HG03159 (cell line): ENCODE data around the gene MAP7D2.

Source experiments
- ATAC-seq: cut with Tn5 transposase; IDR thresholded peaks from one replicate; pipeline ENCODE4 v1.9.1; 2021; ENCODE audit warnings: mild to moderate bottlenecking, moderate library complexity; ENCODE audit not compliant: unreplicated experiment

The MAP7D2 gene

GRCh38 chrX:20116087-20116576 lies 575 bp downstream of the MAP7D2 start:
- no peak for ATAC-seq

- no peak for ATAC-seq
These were observed 4.5 kb downstream of the MAP7D2 start for GRCh38 chrX:20112022-20112774.

GRCh38 chrX:20111271-20111670 lies 5.4 kb downstream of the MAP7D2 start:
- ATAC-seq, result no peak

- no peak for ATAC-seq
These were observed 14.6 kb downstream of the MAP7D2 start for GRCh38 chrX:20101934-20102581.

GRCh38 chrX:20091499-20091898 lies 25.2 kb downstream of the MAP7D2 start:
- ATAC-seq, result no peak

GRCh38 chrX:20089845-20090244 lies 26.9 kb downstream of the MAP7D2 start:
- no peak for ATAC-seq

- no peak for ATAC-seq
These were observed 36.4 kb downstream of the MAP7D2 start for GRCh38 chrX:20080277-20080676.

GRCh38 chrX:20071511-20072079 lies 45.1 kb downstream of the MAP7D2 start:
- ATAC-seq, result no peak

GRCh38 chrX:20067709-20068561 lies 48.8 kb downstream of the MAP7D2 start:
- ATAC-seq, result no peak

- ATAC-seq, result peak; percentile 72
These were observed 49.6 kb downstream of the MAP7D2 start for GRCh38 chrX:20066968-20067708.

GRCh38 chrX:20063716-20064351 lies 52.9 kb downstream of the MAP7D2 start:
- no peak for ATAC-seq

GRCh38 chrX:20063153-20063552 lies 53.6 kb downstream of the MAP7D2 start:
- no peak for ATAC-seq

- ATAC-seq, result no peak
These were observed 54.9 kb downstream of the MAP7D2 start for GRCh38 chrX:20061855-20062254.

- peak; percentile 62 for ATAC-seq
These were observed 55.6 kb downstream of the MAP7D2 start for GRCh38 chrX:20060961-20061748.

- ATAC-seq, result no peak
These were observed 57.1 kb downstream of the MAP7D2 start for GRCh38 chrX:20059467-20060128.

- no peak for ATAC-seq
These were observed 59.2 kb downstream of the MAP7D2 start for GRCh38 chrX:20057479-20057878.

GRCh38 chrX:20056704-20057103 lies 60.0 kb downstream of the MAP7D2 start:
- ATAC-seq, result no peak

- no peak for ATAC-seq
These were observed 63.2 kb downstream of the MAP7D2 start for GRCh38 chrX:20053537-20053936.

GRCh38 chrX:20046864-20047263 lies 69.8 kb downstream of the MAP7D2 start:
- no peak for ATAC-seq
